Stimulated activated CD4-positive, alpha-beta T cell treated with anti-CD3 and anti-CD28 coated beads, TNF-alpha, amount 100 ng/mL, for 48 hours (primary cell): ENCODE data around the gene SPNS3.

Experiments
- DNase-seq, 3 donors: peaks; one replicate each; pipeline ENCODE4 v3.0.0-alpha.2; 2020; ENCODE audit warnings: low read depth in 3 of 3

The SPNS3 gene

GRCh38 chr17:4465786-4466185, 32.0 kb downstream of the SPNS3 start:
- DNase-seq: no peak

- DNase-seq: no peak
These were observed 33.5 kb downstream of the SPNS3 start for GRCh38 chr17:4467287-4467686.

GRCh38 chr17:4469552-4469951, 35.8 kb downstream of the SPNS3 start:
- DNase-seq: no peak

GRCh38 chr17:4472286-4472685, 38.5 kb downstream of the SPNS3 start:
- no peak for DNase-seq

- DNase-seq: no peak
These were observed 40.4 kb downstream of the SPNS3 start for GRCh38 chr17:4474093-4474492.

- no peak for DNase-seq
These were observed 41.3 kb downstream of the SPNS3 start for GRCh38 chr17:4475001-4475400.

- DNase-seq: no peak
These were observed 41.7 kb downstream of the SPNS3 start for GRCh38 chr17:4475463-4475862.

GRCh38 chr17:4476017-4476416, 42.3 kb downstream of the SPNS3 start:
- DNase-seq: no peak

- DNase-seq: no peak
These were observed 42.9 kb downstream of the SPNS3 start for GRCh38 chr17:4476511-4477070.

GRCh38 chr17:4477255-4477791, 43.6 kb downstream of the SPNS3 start:
- DNase-seq: no peak

GRCh38 chr17:4478318-4478830, 44.6 kb downstream of the SPNS3 start:
- DNase-seq: no peak

GRCh38 chr17:4479340-4479981, 45.7 kb downstream of the SPNS3 start:
- no peak for DNase-seq

GRCh38 chr17:4479982-4480751, 46.4 kb downstream of the SPNS3 start:
- DNase-seq: no peak

GRCh38 chr17:4480929-4481898, 47.5 kb downstream of the SPNS3 start:
- DNase-seq: no peak

- no peak for DNase-seq
These were observed 48.7 kb downstream of the SPNS3 start for GRCh38 chr17:4482338-4483011.

- DNase-seq: no peak
These were observed 49.5 kb downstream of the SPNS3 start for GRCh38 chr17:4483012-4483840.

GRCh38 chr17:4485676-4486646, 52.2 kb downstream of the SPNS3 start:
- peak in 1 of 3 donors; percentile 44 for DNase-seq

- DNase-seq: no peak
These were observed 53.6 kb downstream of the SPNS3 start for GRCh38 chr17:4487296-4487695.
